HG02884 (cell line): ENCODE measurements around the gene GTF3C2.
A peak's percentile ranks its signal among the peaks of the same experiment; 100 is the strongest.

Experiments
- ATAC-seq: cut with Tn5 transposase; IDR thresholded peaks from one replicate; pipeline ENCODE4 v1.9.1; 2021; ENCODE audit warnings: mild to moderate bottlenecking, moderate library complexity; ENCODE audit not compliant: unreplicated experiment

Gene GTF3C2

GRCh38 chr2:27356382-27357181 is at the start of gene GTF3C2:
Gene GTF3C2 (minus strand): TSS chr2:27356764. CDS start chr2:27343554, 13,210 bp downstream.
- ATAC-seq = peak; percentile 65

- ATAC-seq = no peak
Observed at GRCh38 chr2:27400348-27401135, 44.0 kb upstream of the GTF3C2 start.

- ATAC-seq = no peak
Observed at GRCh38 chr2:27398962-27399361, 42.4 kb upstream of the GTF3C2 start.

GRCh38 chr2:27393225-27393624 is 36.7 kb upstream of the GTF3C2 start:
- ATAC-seq = no peak

- ATAC-seq = no peak
Observed at GRCh38 chr2:27390822-27391679, 34.5 kb upstream of the GTF3C2 start.

- ATAC-seq = no peak
Observed at GRCh38 chr2:27381577-27382181, 25.1 kb upstream of the GTF3C2 start.

- peak; percentile 80 for ATAC-seq
Observed at GRCh38 chr2:27380626-27381545, 24.3 kb upstream of the GTF3C2 start, which contains the start of gene ZNF513. Gene ZNF513 (minus strand): TSS chr2:27380734. CDS start chr2:27380526, 208 bp downstream.

GRCh38 chr2:27379836-27380625 is 23.5 kb upstream of the GTF3C2 start:
- ATAC-seq = peak; percentile 30

- no peak for ATAC-seq
Observed at GRCh38 chr2:27379383-27379835, 22.8 kb upstream of the GTF3C2 start.

- no peak for ATAC-seq
Observed at GRCh38 chr2:27378809-27379290, 22.3 kb upstream of the GTF3C2 start.

- no peak for ATAC-seq
Observed at GRCh38 chr2:27378096-27378808, 21.7 kb upstream of the GTF3C2 start.

- no peak for ATAC-seq
Observed at GRCh38 chr2:27377618-27378095, 21.1 kb upstream of the GTF3C2 start.

GRCh38 chr2:27376866-27377617 is 20.5 kb upstream of the GTF3C2 start:
- ATAC-seq = no peak

- ATAC-seq = no peak
Observed at GRCh38 chr2:27376151-27376865, 19.7 kb upstream of the GTF3C2 start.

- no peak for ATAC-seq
Observed at GRCh38 chr2:27375513-27376099, 19.0 kb upstream of the GTF3C2 start.

GRCh38 chr2:27373567-27373966 is 17.0 kb upstream of the GTF3C2 start:
- no peak for ATAC-seq
